Midbrain (tissue), 1 donor: ENCODE measurements around the gene ANKRD9.
"Not testable (repeated sequence)": the region's sequence is repeated elsewhere in the genome, so short reads cannot be mapped to it uniquely, and the experiment has no call there.

ENCODE experiments used
- DNase-seq: peaks from one replicate; lab custom pipeline; 2025; lab: John Stamatoyannopoulos, UW

Gene ANKRD9

DNA sequence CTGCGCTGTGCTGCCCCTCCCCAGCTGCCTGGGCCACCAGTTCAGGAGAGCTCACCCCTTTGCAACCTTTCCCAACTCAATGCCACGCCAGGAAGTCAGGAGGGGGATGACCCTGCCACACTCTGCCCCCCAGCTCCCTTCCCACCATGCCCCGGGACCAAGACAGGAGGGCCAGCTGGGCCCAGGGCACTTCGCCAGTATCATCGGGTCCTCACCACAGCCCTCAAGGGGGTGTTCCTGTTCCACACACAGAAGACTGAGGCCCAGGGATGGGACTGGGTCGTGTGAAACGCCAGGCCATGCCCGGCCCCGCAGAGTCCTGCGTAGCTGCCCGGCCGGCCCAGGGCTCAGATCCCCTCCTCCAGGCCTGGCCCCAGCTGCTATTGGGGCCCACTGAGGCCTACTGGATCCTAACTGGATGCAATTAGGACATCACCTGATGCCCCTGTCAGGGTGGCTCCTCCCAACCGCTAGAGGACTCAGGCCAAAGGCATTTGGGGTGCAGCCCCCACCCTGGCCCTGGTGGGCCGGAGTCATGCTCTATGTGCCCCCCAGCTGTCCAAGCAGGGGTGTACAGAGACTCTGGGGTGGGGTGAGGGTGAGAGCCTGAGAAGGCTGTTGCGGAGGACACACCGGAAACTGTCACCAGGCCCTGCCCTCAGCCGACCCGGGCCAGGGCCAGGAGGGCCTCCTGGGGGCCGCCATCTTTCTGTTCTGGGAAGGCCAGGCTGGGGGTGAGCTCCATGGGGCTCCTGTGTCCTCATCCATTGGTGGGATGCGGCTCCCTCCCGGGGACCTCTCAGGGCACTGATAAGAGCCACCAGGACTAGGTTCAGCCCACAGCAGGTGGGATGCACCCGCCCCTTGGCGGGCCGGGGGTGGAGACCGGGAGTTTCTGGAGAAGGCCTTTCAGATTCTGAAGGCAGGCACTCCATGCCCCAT, 29.3 kb upstream of the ANKRD9 start:
- DNase-seq, result no peak

DNA sequence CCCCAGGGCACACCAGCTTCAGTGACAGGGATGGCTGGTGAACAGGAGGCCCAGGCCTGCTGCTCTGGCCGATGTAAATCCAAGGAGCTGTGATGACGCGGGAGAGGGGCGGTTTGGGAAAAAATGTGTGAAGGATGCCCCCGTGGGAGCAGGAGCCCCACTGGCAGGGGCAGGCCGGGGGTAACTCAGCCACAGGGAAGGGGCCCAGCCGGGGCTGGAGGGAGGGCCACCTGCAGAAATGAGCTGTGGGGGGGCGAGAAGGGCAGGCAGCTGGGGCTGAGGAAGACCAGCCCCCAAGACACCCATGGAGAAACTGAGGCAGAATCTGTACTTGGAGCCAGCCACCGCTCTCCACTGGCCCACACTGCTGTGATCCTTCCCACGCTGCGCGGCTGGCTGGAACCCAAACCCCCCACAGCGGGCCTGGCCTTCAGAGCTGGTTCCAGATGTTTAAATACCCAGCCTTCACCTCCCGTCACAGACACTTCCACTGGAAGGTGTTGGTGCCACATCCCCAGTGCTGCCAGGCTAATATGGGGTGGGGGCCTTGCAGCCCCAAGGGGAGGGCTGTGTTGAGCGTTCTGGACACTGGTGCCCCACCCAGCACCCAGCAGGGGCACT, 28.5 kb upstream of the ANKRD9 start:
- no peak for DNase-seq

DNA sequence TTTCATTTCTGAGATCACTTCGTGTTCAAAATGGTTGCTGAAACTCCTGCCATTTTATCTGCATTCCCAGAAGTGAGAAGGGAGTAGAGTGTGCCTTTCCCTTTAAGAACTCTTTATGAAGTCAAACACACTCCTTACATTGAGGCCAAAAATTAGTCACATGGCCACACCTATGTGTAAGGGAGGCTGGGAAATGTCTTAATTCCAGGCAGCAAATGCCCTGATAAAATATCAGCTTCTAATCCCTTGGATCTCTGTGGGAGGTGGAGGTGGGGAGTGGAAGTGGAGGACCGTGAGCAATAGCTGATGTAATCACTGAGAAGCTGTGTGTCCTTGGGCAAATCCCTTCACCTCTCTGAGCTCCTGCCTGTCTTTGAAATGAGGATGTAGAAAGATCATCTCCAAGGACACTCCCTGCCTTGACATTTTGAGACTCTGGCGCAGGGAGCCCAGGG, 22.7 kb upstream of the ANKRD9 start:
- DNase-seq, result no peak

DNA sequence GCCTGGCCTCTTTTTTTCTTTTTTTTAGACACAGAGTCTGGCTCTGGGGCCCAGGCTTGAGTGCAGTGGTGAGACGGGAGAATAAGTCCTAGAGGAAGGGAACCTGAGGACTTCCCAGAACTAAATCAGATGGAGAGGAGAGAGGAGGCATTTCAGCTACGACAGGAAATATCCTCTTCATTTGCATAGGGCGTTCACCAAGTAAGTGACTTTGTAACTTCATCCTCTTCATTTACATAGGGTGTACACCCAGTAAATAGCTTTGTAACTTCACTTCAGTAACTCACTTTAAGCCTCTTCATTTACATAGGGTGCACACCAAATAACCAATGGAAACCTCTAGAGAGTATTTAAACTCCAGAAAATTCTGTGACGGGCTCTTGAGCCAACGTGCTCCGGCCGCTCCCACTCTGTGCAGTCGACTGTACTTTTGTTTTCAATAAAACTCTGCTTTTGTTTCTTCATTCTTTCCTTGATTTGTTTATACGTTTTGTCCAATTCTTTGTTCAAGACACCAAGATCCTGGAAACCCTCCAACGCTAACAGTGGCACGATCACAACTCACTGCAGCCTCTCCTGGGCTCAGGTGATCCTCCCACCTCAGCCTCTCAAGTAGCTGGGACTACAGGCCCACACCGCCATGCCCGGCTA, 21.4 kb upstream of the ANKRD9 start:
- no peak for DNase-seq

DNA sequence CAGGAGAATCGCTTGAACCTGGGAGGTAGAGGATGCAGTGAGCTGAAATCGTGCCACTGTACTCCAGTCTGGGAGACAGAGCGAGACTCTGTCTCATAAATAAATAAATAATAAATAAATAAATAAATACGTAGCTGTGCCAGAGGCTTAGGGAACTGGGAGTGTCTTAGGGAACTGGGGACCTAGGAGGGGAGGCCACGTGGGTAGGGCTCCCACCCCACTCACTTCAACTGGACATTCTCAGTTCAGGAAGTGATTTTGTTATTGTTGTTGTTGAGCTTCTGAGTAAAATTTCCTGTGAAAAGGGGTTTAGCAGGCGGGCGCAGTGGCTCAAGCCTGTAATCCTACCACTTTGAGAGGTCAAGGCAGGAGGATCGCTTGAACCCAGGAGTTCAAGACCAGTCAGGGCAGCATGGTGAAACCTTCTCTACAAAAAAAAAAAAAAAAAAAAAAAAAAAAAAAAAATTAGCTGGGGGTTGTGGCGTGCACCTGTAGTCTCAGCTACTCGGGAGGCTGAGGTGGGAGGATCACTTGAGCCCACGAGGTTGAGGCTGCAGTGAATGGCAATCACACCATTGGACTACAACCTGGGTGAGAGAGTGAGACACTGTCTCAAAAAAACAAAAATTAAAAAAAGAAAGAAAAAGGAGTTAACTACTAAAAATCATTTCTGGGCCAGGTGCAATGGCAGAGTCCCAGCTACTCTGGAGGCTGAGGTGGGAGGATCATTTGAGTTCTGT, 19.0 kb upstream of the ANKRD9 start:
- DNase-seq, result no peak

DNA sequence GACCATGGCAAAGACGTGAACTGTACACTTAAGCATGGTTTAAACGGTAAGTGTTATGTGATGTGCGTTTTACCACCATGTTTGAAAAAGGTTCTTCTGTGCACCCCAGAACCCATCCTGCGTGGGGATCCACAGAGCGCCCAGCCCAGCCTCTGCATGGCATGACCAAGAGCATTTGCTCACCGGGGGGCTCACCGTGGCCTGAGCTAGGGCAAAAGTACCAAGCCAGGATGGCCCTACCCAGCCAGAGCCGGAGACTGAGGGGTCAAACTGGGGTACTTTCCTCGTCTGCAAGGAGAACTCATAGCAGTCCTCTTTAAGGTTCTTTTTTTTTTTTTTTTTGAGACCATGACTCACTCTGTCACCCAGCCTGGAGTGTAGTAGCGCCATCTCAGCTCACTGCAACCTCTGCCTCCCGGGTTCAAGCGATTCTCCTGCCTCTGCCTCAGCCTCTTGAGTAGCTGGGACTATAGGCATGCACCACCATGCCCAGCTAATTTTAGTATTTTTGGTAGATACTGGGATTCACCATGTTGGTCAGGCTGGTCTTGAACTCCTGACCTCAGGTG, 16.4 kb upstream of the ANKRD9 start:
- no peak for DNase-seq

DNA sequence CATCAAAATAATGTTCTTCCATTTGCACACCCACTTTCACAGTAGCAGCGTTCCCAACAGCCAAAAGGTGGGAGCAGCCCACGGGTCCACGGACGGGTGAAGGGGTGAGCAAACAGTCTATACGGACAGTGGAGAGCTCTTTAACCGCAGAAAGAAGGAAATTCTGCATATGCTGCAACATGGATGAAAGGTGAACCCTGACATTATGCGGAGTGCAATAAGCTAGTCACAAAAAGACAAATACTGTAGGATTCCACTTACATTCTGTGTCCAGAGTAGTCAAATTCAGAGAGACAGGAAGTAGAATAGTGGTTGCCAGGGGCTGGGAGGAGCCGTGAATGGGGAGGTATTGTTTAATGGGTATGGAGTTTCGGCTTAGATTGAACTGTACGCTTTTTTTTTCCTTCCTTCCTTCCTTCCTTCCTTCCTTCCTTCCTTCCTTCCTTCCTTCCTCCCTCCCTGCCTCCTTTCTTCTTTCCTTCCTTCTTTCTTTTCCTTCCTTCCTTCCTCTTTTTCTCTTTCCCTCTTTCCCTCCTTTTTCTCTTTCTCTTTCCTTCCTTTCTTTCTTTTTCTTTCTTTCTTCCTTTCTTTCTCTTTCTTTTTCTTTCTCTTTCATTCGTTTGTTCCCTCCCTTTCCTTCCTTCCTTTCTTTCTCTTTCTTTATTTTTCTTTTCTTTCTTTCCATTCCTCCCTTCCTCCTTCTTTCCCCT, 15.8 kb upstream of the ANKRD9 start:
- no peak for DNase-seq

DNA sequence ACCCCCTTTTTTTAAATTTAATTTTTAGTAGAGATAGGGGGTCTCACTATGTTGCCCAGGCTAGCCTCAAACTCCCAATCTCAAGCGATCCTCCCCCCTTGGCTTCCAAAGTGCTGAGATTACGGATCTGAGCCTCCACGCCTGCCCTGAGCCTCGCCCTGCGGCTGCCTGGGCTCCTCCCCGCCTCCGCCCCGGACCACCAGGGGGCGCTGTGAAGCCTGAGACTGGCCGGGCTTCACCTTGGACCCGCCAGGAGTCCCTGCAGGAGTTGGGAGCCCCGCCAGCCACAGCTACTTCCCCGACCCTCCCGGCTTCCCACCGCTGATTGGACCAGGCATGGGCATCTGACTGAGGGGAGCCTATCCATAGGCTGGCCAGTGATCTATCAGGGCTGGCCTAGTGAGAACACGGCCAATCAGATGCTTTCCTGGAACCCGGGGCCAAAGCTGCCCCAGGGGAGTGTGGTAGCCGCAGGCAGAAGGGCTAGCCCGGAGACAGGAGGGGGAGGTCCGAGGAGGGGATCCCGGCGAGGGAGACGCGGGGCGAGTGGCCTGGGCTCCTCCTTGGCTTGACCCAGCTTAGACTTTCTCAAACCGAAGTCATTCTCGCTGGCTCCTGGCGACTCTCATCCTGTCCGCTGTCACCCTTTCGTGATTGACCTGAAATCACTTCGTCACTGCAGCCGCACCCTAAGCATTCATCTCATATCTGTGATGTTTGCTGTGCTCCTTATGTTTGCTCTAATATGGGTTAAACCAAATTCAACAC, 15.1 kb upstream of the ANKRD9 start:
- DNase-seq, result peak; percentile 96

DNA sequence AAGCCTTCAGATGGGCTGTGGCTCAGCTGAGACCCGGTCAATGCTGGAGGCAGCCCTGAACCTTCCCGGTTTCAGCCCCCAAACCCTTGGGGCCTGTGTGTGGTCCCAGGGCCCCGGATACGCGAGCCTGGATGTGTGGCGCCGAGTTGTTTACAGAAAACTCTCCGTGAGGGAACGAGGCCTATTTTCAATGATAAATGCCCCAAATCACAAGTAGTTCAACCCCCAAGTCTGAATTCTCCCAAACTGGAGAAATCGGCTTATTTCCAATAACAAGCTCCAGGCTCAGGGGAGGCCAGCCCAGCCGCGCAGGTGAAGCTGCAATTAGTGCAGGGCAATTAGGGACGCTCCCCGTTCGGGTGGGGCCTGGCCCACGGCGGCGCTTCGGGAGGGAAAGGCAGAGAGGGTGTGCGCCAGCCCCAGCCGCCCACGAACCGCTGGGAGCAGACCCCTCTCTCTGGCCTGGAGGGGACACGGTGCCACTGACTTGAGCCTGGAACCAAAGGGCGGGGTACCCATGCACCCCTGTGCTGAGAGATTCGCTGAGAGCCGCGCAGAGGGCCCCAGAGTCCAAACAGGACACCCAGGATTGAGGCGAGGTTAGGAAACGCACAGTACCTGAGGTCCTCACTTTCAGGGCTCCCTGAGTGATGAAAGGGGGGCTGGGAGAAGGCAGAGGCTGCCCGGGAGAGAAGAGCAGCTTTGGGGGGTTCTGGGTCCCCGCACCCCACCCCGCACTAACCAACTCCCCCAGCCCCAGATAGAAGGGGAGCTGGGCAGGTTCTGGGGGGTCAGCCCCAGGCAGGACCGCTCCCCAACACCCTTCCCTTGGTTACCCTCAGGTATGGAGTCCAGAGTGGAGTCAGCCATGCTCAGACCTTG, 14.2 kb upstream of the ANKRD9 start:
- DNase-seq, result no peak

DNA sequence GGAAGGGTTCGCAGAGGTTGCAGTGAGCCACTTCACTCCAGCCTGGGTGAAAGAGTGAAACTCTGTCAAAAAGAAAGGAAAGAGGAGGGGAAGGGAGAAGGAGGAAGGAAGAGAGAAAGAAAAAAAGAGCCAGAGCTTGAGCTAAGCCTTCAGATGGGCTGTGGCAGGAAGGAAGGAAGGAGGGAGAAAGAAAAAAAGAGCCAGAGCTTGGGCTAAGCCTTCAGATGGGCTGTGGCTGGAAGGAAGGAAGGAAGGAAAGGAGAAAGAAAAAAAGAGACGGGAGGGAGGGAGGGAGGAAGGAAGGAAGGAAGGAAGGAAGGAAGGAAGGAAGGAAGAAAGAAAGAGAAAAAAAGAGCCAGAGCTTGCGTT, 13.6 kb upstream of the ANKRD9 start:
- no peak for DNase-seq

DNA sequence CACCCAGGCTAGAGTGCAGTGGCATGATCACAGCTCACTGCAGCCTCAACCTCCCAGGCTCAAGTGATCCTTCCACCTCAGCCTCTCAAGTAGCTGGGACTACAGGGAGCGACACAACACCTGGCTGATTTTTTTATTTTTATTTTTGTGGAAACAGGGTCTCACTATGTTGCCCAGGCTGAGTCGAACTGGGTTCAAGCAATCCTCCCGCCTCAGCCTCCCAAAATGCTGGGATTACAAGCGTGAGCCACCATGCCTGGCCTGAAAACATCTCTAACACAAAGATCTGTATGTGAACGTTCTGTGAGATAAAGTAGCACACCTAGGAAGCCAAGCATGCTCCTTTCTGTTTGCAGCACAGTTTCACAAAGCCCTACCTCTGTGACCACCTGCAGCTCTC, 10.1 kb upstream of the ANKRD9 start:
- DNase-seq, result not testable (repeated sequence)

DNA sequence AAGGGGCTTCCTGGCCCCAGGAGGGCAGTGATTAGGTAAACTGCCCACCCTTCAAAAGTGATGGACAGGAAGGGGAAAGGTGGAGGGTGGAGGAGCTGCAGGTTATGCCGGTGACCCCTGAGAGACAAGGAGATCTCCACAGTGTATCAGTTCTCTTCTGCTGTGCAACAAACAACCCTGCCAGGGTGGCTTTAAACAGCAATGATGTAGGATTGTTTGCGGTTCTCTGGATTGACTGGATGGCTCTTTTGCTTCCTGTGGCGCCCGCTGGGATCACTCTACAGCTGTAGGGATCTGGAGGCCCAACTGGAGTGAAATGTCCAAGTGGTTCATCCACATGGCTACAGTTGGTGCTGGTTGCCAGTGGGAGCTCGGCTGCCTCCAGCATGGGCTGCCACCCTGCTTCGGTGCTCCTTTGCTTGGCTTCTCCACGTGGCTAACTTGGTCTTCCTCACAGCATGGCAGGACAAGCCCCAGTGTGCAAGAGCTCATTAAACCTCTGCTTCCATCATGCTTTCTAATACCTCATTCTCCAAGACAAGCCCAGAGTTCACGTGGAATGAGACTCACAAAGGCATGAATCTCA, 8.6 kb upstream of the ANKRD9 start:
- no peak for DNase-seq

DNA sequence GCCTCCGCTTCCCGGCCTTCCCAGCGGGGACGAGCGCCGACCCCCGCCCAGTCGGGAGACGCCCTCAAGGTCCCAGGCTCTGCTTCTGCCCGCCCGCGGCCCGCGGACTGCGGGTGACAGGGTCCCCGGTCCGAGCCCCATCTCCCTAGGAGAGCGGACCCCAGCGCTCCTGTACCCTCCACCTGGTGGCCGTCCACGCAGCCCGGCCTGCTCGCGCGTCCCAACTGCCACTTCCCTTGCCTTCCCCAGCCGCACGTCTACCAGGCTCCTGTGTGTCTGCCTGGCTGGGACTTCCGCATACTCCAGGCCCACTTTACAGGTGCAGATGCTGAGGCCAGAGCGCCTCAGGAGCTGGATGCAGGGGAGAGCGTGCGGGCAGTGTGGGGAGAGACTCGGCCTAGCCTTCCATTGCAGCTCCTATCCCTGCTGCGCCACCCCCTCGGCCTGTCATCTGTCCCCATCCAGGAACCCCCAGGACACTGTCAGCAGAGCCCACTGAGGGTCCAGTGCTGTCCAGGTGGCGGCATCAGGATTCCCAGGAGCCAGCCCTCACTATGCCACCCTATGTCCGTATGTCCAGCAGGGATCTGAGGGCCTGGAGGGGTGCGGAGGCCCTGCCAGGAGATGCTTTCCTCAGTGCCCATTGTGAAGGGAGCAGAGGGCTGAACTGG, 8.0 kb upstream of the ANKRD9 start:
- DNase-seq, result no peak

DNA sequence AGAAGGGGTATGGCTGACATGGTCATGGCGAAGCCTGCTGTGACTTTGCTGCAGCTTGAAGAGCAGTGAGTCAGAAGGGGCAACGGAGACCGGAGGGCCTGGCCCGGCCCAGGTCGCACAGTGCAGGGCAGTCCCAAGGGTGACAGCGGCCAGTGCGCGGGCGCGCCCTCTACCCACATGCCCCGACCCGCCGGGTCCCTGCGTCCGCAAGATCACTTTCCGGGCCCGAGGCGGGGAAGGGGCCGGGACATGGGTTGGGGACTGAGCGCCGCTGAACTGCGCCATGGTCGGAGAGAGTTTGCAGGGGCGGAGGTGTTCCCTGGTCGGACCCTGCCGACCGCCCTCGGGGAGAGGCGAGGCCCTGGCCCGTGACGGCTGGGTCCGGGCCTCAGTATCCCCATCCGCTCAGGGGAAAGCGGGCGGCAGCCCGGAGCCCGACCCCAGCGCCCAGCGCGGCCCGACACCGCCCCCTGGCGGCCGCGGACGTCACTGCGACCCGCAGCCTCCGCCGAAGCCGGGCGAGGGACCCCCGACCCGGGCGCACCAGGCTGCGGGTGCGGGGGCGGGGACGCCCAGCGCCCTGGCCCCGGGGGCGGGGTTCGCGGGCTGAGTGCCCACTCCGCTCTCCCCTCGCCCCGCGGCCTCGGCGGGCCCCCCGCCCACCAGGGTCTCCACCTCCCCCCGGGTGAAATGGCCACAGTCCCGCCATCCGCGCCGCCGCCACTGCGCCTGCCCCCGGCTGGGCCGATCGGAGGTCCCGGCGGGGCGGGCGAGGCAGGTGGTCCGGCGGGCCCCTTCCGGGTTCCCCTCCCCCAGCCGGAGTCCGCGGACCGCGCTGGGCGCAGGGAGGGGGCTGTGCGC, 7.2 kb upstream of the ANKRD9 start:
- peak; percentile 29 for DNase-seq

DNA sequence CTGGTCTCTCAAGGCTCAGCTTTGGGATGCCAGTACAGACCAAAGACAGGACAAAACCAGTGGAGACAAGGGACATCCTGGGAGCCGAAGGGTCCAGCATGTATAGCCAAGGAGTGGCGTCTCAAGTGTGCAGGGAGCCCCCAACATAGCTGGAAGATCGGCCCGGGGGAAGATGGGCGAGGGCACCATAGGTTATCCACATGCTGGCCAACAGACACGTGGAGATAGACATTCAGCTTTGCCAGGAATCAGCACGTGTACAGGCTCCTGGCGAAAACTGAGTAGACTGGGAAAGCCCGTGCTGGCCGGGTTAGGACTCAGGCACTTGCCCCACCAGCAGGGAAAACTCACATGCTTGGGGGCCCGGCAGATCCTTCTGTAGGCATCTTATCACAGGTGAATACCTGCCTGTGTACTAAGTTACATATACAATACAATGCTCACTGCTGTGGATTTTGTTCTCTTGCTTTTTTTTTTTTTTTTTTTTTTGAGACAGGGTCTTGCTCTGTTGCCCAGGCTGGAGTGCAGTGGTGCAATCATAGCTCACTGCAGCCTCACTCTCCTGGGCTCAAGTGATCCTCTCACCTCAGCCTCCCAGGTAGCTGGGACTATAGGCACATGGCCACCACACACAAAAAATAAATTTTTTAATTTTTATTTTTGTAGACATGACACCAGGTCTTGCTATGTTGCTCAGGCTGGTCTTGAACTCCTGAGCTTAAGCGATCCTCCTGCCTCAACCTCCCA, 5.6 kb upstream of the ANKRD9 start:
- no peak for DNase-seq

DNA sequence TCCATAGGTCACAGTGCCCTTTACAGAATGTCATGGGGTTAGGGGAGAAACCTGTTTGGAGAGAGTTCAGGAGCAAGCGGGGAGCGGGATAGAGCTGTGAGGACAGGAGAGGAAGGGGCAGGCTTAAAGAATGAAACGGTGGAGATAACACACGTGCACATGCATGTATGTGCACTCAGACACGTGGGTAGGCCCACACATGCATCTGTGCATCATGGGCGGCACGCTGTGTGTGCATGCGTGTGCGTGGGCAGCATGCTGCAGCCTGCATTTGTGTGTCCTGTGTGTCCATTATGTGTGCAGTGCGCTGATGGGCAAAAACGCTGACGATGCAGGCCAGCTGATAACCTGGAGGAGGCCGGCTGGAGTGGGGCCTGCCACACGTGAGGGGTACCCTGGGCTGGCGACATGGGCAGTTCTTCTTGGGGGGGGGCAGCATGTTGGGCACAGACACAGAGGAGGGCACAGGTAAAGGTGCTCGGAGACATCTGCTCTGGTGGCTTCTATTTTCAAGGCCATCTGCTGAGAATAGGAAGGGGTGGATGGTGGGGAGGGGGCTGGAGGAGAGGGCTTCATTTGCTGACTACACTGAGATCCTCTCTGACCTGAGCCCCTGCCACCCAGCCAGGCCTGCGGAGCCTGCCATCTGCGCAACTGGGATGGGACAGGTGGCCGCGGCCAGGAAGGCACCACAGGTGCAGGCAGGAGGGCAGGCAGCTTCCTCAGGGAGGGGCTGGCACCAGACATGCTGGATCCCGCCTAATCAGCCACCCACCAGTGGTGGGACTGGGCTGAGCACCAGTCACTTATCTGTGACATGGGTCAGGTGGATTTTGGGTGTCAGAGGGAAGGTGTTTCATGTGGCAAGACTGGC, 4.6 kb upstream of the ANKRD9 start:
- no peak for DNase-seq
